Gastrocnemius medialis (tissue), 4 donors: ENCODE results near the gene RRP8. TPM values are rescaled to one million over a fixed set of nuclear protein-coding genes. Genes with fewer than 3 reads are reported as not detected.

ENCODE experiments used
- ATAC-seq, 2 donors: fragments of 150-250 bp; one replicate each; pipeline ENCODE4 v1.9.1; 2016
- DNase-seq, 2 donors: peaks; one replicate each; pipeline ENCODE4 v3.0.0-alpha.2; 2019
- H3K27ac ChIP-seq, 4 donors: fragments of 200-600 bp; sonication (generic); 1 replicate in 1 of 4; 2 replicates in 3 of 4; pipeline ENCODE4 v1.5.1; 2016 to 2018; ENCODE audit warnings: mild to moderate bottlenecking in 2 of 4, moderate library complexity in 1 of 4
- H3K27me3 ChIP-seq, 3 donors: fragments of 200-600 bp; sonication (generic) in 2 of 3; 1 replicate in 1 of 3; 2 replicates in 2 of 3; pipeline versions ENCODE4 v1.5.1 to v1.6.0; 2016 to 2019; ENCODE audit warnings: mild to moderate bottlenecking in 1 of 3, moderate library complexity in 1 of 3
- H3K36me3 ChIP-seq, 2 donors: fragments of 200-600 bp; sonication (generic) in 1 of 2; one replicate each; pipeline ENCODE4 v1.5.1; 2017 to 2018
- H3K4me1 ChIP-seq, 2 donors: fragments of 200-600 bp; sonication (generic) in 1 of 2; one replicate each; pipeline ENCODE4 v1.5.1; 2016 to 2017; ENCODE audit warnings: mild to moderate bottlenecking in 2 of 2
- H3K4me3 ChIP-seq, 4 donors: fragments of 200-600 bp; sonication (generic) in 3 of 4; 1 replicate in 1 of 4; 2 replicates in 3 of 4; pipeline ENCODE4 v1.5.1; 2016 to 2019; ENCODE audit warnings: mild to moderate bottlenecking in 2 of 4
- H3K9me3 ChIP-seq, 3 donors: fragments of 200-600 bp; sonication (generic) in 2 of 3; 1 replicate in 1 of 3; 2 replicates in 2 of 3; pipeline ENCODE4 v1.5.1; 2016 to 2019
- CTCF ChIP-seq, 5 experiments: fragments of 450-650 bp in 3 of 5; fragments of 200-600 bp in 2 of 5; sonication (generic) in 2 of 5; IDR thresholded peaks in 4 of 5; conservative IDR thresholded peaks in 1 of 5; 1 replicate in 4 of 5; 2 replicates in 1 of 5; pipeline ENCODE4 v1.5.1; 2016 to 2019; ENCODE audit warnings: antibody characterized with exemption in 5 of 5, mild to moderate bottlenecking in 3 of 5, moderate library complexity in 3 of 5
- POLR2A ChIP-seq, 2 donors: fragments of 450-650 bp; IDR thresholded peaks; one replicate each; pipeline ENCODE4 v1.6.1; 2017; ENCODE audit warnings: antibody characterized with exemption in 2 of 2, mild to moderate bottlenecking in 2 of 2, moderate library complexity in 2 of 2
- in situ Hi-C, 4 donors: fragments of 200-750 bp; cut with MboI; loops; one replicate each; pipeline versions ENCODE4 v1.15.0 to v1.8.0; 2017; ENCODE audit warnings: low sequenced_read_pairs in 4 of 4
- intact Hi-C: fragments of 100-400 bp; cut with DNase I; formaldehyde crosslinking; loops from one replicate; pipeline ENCODE4 v1.15.1; 2023; ENCODE audit warnings: low total_unique reads
- total RNA-seq, 4 donors: library from RNA; depleted of rRNA; stranded (reverse); fragments of >200 nt; gene quantifications; one replicate each; pipeline versions ENCODE4 v1.1.0 to v1.2.3, GENCODE V29; 2016

Gene RRP8
- total RNA-seq, 4 donors from 2014 or later, result 10.9 to 25.7 (median 14.9) TPM

- intact Hi-C loops (no loop called here), in situ Hi-C loops (no loop called here)
- Histone ChIP-seq H3K4me3 (no peak overlapping the region), H3K9me3 (no peaks in the 10 kb centered on the region), H3K4me1 (no peaks in the 10 kb centered on the region), H3K27ac (no peak overlapping the region), H3K27me3 (no peaks in the 10 kb centered on the region), H3K36me3 (no peaks in the 10 kb centered on the region)
- DNase-seq, result no peak
- TF ChIP-seq POLR2A (IDR thresholded peaks at IDR 0.05) (no peak), CTCF (IDR thresholded peaks at IDR 0.05 in 4 of 5, conservative IDR thresholded peaks at IDR 0.05 in 1 of 5) (no peak)
- no peak for ATAC-seq
Observed at GRCh38 chr11:6628526-6628925, 25.1 kb upstream of the RRP8 start.

- intact Hi-C loops (no loop called here), in situ Hi-C loops (no loop called here)
- TF ChIP-seq POLR2A (IDR thresholded peaks at IDR 0.05) (no peak), CTCF (IDR thresholded peaks at IDR 0.05 in 4 of 5, conservative IDR thresholded peaks at IDR 0.05 in 1 of 5) (no peak)
- Histone ChIP-seq H3K4me1 (no peaks in the 10 kb centered on the region), H3K27me3 (no peaks in the 10 kb centered on the region), H3K36me3 (no peaks in the 10 kb centered on the region), H3K27ac (no peak overlapping the region), H3K4me3 (no peak overlapping the region), H3K9me3 (no peaks in the 10 kb centered on the region)
- no peak for DNase-seq
- no peak for ATAC-seq
Observed at GRCh38 chr11:6627762-6628241, 24.4 kb upstream of the RRP8 start.

- Histone ChIP-seq H3K36me3 (no peaks in the 10 kb centered on the region), H3K27me3 (no peaks in the 10 kb centered on the region), H3K27ac (no peak overlapping the region), H3K4me1 (no peaks in the 10 kb centered on the region), H3K9me3 (no peaks in the 10 kb centered on the region), H3K4me3 (no peak overlapping the region)
- DNase-seq (no peak), ATAC-seq (no peak)
- in situ Hi-C loops (no loop called here), intact Hi-C loops (no loop called here)
- TF ChIP-seq POLR2A (IDR thresholded peaks at IDR 0.05), result no peak
- TF ChIP-seq CTCF (IDR thresholded peaks at IDR 0.05 in 4 of 5, conservative IDR thresholded peaks at IDR 0.05 in 1 of 5), result no peak
Observed at GRCh38 chr11:6626971-6627761, 23.8 kb upstream of the RRP8 start.

GRCh38 chr11:6625832-6626420, 22.5 kb upstream of the RRP8 start:
- in situ Hi-C loops, result no loop called here

More at GRCh38 chr11:6625832-6626420, 22.5 kb upstream of the RRP8 start:
- no peaks in the 10 kb centered on the region for H3K9me3 ChIP-seq
- no peak for ATAC-seq
- no peak for DNase-seq
- no peaks in the 10 kb centered on the region for H3K27me3 ChIP-seq
- no peaks in the 10 kb centered on the region for H3K36me3 ChIP-seq
- H3K27ac ChIP-seq, result no peak overlapping the region
- intact Hi-C loops, result no loop called here
- TF ChIP-seq POLR2A (IDR thresholded peaks at IDR 0.05) (no peak), CTCF (IDR thresholded peaks at IDR 0.05 in 4 of 5, conservative IDR thresholded peaks at IDR 0.05 in 1 of 5) (no peak)
- no peaks in the 10 kb centered on the region for H3K4me1 ChIP-seq
- H3K4me3 ChIP-seq, result no peak overlapping the region
